Skeletal muscle tissue (tissue), 4 donors: ENCODE measurements around the gene NTN3. TPM values are rescaled to one million over a fixed set of nuclear protein-coding genes. Genes with fewer than 3 reads are reported as not detected.
A peak's percentile ranks its signal among the peaks of the same experiment; 100 is the strongest.

Experiments used
- H3K27ac ChIP-seq: one replicate; pipeline ENCODE4 v1.7.0; 2013; ENCODE audit warnings: mild to moderate bottlenecking, low read depth, low read length, inconsistent platforms
- H3K27me3 ChIP-seq, 3 donors: one replicate each; pipeline ENCODE4 v1.7.0; 2013; ENCODE audit warnings: low read length in 3 of 3; ENCODE audit not compliant: control insufficient read depth in 3 of 3, insufficient read depth in 3 of 3
- H3K36me3 ChIP-seq, 3 donors: one replicate each; pipeline ENCODE4 v1.7.0; 2013; ENCODE audit warnings: low read length in 3 of 3; ENCODE audit not compliant: control insufficient read depth in 3 of 3, insufficient read depth in 3 of 3
- H3K4me1 ChIP-seq, 3 donors: one replicate each; pipeline ENCODE4 v1.7.0; 2013; ENCODE audit warnings: low read length in 3 of 3, mild to moderate bottlenecking in 3 of 3; ENCODE audit not compliant: control insufficient read depth in 3 of 3, insufficient read depth in 3 of 3
- H3K4me3 ChIP-seq, 3 donors: one replicate each; pipeline ENCODE4 v1.7.0; 2013; ENCODE audit warnings: low read length in 3 of 3
- H3K9ac ChIP-seq, 3 donors: one replicate each; pipeline ENCODE4 v1.7.0; 2013; ENCODE audit warnings: low read length in 3 of 3, mild to moderate bottlenecking in 3 of 3, moderate library complexity in 2 of 3, low read depth in 1 of 3
- H3K9me3 ChIP-seq, 3 donors: one replicate each; pipeline ENCODE4 v1.7.0; 2013; ENCODE audit warnings: low read length in 3 of 3; ENCODE audit not compliant: control insufficient read depth in 3 of 3
- total RNA-seq: library from RNA; depleted of rRNA; stranded (reverse); fragments of >200 nt; gene quantifications from one replicate; pipeline ENCODE4 v1.2.3, GENCODE V29; 2014
- donor health status: Osteomylitis.

Gene NTN3
- total RNA-seq, 1 donor from 2014 or later, result 5.2 TPM

DNA sequence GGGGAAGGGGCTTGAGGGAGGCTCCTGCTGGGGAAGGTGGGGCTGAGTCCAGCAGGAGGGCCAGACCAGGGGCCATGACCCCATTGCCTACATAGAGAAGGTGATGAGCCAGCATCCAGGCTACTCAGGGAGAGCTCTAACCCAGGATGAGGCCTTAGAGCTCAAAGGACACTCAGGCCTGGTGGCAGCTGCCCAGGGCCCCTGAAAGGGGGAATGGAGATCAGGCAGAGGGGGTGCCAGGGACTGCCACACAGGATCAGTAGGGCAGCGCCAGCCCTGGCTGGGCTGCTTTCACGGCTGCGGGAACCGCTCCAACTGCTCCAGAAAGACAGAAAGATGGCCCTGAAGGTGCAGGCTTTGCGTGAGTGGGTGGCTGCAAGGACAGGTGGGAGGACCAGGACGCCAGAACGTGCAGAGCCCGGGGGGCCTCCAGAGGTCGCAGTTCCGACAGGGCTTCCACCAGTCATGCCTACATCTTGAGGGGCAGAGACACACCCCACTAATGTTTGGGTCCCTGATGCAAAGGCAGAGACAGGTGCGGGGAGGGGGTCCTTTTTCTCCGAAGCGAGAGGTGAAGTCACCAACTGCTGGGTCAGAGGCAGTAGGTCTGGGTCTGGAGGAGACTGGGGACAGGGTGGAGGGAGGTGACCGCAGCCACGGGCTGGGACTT, 41.8 kb downstream of the NTN3 start:
- Histone ChIP-seq H3K9me3 (no peaks in the 10 kb centered on the region), H3K36me3 (peaks cover 0 to 4% (median 4%) of the 10 kb centered on the region in 3 donors), H3K4me1 (peaks cover 44 to 55% (median 49%) of the 10 kb centered on the region in 3 donors), H3K27me3 (no peaks in the 10 kb centered on the region), H3K27ac (peak overlapping the region; percentile 98), H3K9ac (peak overlapping the region; percentile 70 to 91 (median 91)), H3K4me3 (peak overlapping the region; percentile 59 to 87 (median 85))

DNA sequence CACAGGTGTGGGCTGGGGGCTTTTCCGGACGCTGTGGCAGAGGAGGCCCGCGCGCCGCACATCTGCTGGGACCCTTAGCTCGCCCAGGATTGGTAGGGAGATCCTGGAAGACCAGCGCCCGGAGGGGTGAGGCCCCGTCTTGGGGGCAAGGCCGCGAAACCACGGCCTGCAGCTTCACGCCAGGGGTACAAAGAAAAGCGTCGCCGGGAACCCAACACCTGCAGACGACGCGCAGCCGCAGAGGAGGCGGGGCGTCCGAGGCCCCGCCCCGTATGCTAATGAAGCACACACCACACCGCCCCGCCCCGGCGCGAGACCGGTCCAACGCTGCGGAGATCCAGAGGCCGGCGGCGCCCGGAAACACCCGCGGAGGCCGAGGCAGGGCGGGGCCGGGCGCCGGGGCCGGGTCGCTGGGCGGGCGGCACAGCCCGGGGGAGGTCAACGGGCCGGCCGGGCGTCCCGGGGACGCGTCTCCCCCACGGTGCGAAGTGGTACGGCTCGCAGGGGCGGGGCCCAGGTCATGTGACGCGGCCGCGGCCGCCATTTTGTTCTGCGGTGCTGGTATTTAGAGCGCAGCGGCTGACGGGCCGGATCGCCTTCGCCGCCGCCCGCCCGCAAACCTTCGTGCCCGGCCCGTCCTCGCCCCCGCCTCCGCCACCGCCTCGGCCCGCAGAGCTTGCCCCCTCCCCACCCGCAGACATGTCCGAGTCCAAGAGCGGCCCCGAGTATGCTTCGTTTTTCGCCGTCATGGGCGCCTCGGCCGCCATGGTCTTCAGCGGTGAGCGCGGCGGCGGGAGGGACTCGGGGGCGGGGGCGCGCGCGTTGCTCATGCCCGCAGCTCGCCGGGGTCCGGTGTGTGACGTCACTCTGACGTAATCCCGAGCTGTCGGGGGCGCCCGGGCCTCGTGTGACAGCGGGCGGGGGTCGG, 42.6 kb downstream of the NTN3 start, which contains the start of gene ATP6V0C:
Gene ATP6V0C, plus strand, starts transcription at position 548 of the 928 bp plus-strand sequence. Its CDS starts 152 bp downstream, at position 700.
- peaks cover 0 to 4% (median 4%) of the 10 kb centered on the region in 3 donors for H3K36me3 ChIP-seq
- peak within 1 kb of the TSS; percentile 98 for H3K27ac ChIP-seq
- H3K4me3 ChIP-seq, result peak within 1 kb of the TSS; percentile 81 to 87 (median 85)
- H3K9ac ChIP-seq, result peak within 1 kb of the TSS; percentile 88 to 91 (median 91)
- H3K4me1 ChIP-seq, result peaks cover 52 to 63% (median 57%) of the 10 kb centered on the region in 3 donors
- no peaks in the 10 kb centered on the region for H3K27me3 ChIP-seq
- no peaks in the 10 kb centered on the region for H3K9me3 ChIP-seq

DNA sequence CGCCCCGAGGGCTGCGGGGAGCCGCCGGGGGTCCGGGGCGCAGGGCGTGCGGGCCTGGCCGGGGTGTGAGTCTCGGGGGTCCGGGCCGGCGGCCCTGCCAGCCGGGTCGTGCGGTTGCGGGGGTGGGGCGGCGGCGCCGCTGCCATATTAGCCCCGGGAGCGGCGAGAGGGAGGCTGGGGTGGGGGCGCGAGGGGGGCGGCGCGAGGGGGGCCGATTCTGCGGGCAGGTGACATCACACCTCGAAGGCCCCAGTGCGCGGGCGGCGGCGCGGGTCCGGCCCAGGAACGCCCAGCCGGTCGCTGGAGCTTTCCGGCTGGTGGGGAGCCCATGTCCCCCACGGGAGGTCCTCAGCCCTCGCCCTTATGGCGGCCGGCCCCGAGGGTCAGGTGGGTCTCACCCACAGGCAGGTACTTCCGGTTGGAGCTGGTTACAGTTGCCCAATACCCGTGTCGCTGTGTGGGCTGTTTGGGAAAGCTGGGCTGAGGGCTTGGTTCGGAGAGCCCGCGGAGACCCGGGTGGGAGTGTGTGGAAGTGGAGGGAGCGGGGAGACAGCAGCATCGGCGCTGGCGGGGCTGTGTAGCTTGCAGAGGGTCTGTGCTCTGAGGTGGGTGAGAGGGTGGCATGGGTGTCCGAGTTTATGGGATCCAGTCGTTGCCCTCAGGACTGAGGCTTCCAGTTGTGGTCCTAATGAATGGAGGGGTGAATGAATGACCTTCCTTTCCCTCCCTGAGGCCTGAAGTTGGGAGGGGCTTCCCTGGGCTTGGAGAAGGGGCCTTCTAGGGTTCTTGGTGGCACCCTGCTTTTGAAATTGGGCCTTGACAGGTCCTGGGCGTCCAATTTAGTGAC, 43.5 kb downstream of the NTN3 start:
- peak overlapping the region; percentile 98 for H3K27ac ChIP-seq
- peak overlapping the region; percentile 88 to 91 (median 91) for H3K9ac ChIP-seq
- peaks cover 61 to 72% (median 66%) of the 10 kb centered on the region in 3 donors for H3K4me1 ChIP-seq
- no peaks in the 10 kb centered on the region for H3K27me3 ChIP-seq
- peak overlapping the region; percentile 81 to 87 (median 85) for H3K4me3 ChIP-seq
- no peaks in the 10 kb centered on the region for H3K9me3 ChIP-seq
- H3K36me3 ChIP-seq, result peaks cover 0 to 9% (median 8%) of the 10 kb centered on the region in 3 donors

DNA sequence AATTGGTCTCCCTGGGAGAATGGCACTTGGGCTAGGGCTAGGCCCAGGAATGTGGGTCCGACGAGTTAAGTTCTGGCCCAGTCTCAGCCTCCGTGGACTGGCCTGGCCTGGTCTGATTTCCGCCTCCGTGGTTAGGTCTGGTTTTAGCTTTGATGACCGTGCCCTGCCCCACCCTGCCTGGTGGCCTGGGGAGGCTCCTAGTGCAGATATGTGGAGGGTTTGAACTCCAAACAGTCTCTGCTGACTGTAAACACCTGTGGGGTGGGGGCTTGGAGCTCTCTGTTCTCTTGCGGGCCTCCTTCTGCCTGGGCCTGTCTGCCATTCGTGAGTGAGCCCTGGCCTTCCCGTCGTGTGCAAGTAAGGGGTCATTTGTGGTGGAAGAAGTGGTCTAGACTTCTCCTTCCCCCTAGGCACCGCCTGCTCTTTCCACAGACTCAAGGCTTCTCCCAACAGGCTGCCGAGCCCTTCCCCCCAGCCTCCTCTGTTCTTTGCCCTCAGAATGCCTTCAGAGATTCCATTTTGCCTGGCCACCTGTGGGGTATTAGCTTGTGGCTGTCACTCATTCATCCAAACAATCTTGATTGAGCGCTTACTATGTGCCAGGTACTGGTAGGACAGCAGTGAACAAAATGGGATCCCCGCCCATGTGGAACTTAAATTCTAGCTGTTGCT, 44.2 kb downstream of the NTN3 start:
- Histone ChIP-seq H3K27ac (peak overlapping the region; percentile 98), H3K4me3 (peak overlapping the region; percentile 81 to 87 (median 85)), H3K27me3 (no peaks in the 10 kb centered on the region), H3K36me3 (peaks cover 0 to 9% (median 9%) of the 10 kb centered on the region in 3 donors), H3K9ac (peak overlapping the region; percentile 88 to 91 (median 91)), H3K9me3 (no peaks in the 10 kb centered on the region), H3K4me1 (peaks cover 62 to 77% (median 67%) of the 10 kb centered on the region in 3 donors)

DNA sequence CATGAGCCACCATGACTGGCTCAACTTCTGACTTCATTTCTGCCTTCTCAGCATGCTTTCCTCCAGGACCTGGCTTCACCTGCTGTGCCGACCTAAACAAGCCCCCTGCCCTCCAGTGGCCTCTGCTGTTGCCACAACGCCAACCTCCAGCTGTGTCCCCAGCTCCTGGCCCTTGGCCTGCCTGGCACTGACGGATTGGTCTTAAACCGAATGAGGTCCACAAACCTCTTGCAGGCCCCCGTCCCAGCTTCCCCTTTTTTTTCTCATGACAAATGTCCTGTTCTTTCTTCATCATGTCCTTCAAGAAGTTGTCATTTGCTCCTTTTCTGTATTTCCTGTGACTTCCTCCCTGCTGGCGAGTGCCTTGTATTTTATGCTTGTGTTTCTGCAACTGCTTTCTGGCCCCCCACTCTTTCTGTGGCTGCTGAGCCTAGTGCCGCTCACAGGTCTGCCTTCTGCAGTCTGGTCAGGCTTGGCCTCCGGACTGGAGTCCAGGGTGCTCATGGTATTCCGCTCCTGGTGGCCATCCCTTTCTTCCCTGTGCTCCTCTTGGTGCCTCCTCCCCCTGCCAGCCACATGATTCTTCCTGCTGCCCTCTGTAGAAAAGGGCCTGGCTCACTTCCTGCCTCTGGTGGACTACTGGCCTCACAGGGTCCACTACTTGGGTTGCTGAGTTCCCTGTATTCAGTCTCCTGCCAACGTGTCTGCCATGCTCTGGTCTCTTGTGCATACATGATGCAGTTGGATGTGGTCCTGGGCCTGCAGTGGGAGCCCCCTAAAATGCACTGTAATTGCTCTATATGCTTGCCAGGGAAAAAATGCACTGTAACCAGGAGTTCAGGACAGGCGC, 45.5 kb downstream of the NTN3 start:
- Histone ChIP-seq H3K9ac (peak overlapping the region; percentile 50 to 88 (median 74)), H3K36me3 (peaks cover 2 to 9% (median 9%) of the 10 kb centered on the region in 3 donors), H3K4me3 (peak overlapping the region; percentile 56 to 81 (median 61))

DNA sequence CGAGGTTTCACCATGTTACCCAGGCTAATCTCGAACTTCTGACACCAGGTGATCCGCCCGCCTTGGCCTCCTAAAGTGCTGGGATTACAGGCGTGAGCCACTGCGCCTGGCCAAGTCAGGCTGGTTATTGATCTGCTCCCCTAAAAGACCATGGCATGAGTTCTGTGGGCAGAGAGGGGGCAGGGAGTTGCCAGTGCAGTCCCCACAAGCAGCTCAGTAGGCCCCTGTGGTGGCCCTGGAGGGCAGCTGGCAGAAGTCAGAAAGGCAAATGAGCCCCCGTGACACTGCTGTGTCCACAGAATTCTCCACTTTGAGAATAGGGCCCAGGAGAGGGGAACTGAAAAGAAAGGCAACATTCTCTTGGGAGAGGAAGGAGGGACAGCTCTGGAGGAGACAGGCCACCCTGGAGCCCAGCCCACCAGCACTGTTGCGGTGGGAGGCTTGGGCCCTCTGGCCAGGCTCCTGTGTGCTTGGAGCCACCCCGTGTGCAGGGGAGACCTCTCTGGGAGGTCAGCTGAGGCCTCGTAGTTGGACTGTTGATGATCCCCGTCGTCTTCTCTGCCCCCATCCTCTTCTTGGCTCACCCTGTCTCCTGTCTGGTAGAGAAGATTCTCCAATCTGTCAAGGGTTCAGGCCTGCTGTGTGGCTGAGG, 47.0 kb downstream of the NTN3 start:
- Histone ChIP-seq H3K4me3 (no peak overlapping the region), H3K4me1 (peaks cover 63 to 68% (median 65%) of the 10 kb centered on the region in 3 donors), H3K9ac (peak overlapping the region; percentile 42 to 74 (median 72))

More for the DNA sequence above, 45.5 kb downstream of the NTN3 start:
- peaks cover 71 to 82% (median 73%) of the 10 kb centered on the region in 3 donors for H3K4me1 ChIP-seq
- no peaks in the 10 kb centered on the region for H3K27me3 ChIP-seq
- H3K27ac ChIP-seq, result peak overlapping the region; percentile 98
- no peaks in the 10 kb centered on the region for H3K9me3 ChIP-seq

DNA sequence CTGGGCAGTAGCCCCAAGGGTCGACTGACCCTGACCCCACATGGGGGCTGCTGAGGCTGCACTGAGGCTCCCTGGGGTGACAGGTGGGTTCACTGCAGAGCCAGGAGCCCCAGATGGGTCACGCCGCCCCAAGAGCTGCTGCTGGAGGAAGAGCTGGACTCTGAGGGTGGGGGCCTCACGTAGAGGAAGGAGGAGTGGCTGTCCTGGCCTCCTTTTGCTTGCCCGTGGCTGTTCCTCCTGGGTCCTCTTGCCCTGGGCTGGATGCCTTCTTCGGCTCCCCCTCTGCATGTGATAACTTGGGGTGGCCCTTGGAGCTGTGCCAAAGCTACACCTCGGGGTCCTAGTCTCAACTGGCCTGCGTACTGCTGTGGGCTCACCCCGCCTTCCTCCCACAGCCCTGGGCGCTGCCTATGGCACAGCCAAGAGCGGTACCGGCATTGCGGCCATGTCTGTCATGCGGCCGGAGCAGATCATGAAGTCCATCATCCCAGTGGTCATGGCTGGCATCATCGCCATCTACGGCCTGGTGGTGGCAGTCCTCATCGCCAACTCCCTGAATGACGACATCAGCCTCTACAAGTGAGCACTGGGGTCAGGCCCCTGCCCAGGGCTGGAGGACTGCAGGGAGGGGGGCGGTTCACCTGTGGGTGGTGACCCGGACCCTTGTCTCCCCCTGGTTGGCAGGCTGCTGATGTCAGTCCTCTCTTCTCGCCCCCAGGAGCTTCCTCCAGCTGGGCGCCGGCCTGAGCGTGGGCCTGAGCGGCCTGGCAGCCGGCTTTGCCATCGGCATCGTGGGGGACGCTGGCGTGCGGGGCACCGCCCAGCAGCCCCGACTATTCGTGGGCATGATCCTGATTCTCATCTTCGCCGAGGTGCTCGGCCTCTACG, 48.0 kb downstream of the NTN3 start:
- peak overlapping the region; percentile 98 for H3K27ac ChIP-seq
- peak overlapping the region in 2 of 3 donors; percentile 29 to 51 for H3K4me3 ChIP-seq
- H3K9ac ChIP-seq, result peak overlapping the region; percentile 62 to 74 (median 72)
- H3K4me1 ChIP-seq, result peaks cover 61 to 72% (median 62%) of the 10 kb centered on the region in 3 donors
- peaks cover 10 to 20% (median 16%) of the 10 kb centered on the region in 3 donors for H3K36me3 ChIP-seq
- H3K27me3 ChIP-seq, result no peaks in the 10 kb centered on the region
- H3K9me3 ChIP-seq, result no peaks in the 10 kb centered on the region

More for the DNA sequence above, 47.0 kb downstream of the NTN3 start:
- Histone ChIP-seq H3K27me3 (no peaks in the 10 kb centered on the region), H3K9me3 (no peaks in the 10 kb centered on the region), H3K27ac (peak overlapping the region; percentile 98), H3K36me3 (peaks cover 2 to 10% (median 10%) of the 10 kb centered on the region in 3 donors)
